Breast epithelium (tissue), 4 donors: ENCODE data around the gene PTPRZ1. TPM values are rescaled to one million over a fixed set of nuclear protein-coding genes. Genes with fewer than 3 reads are reported as not detected.

Experiments used
- DNase-seq, 2 donors: peaks; one replicate each; pipeline ENCODE4 v3.0.0-alpha.2; 2019; ENCODE audit warnings: low spot score in 2 of 2
- H3K27ac ChIP-seq, 2 donors: fragments of 200-600 bp; sonication (generic) in 1 of 2; one replicate each; pipeline ENCODE4 v1.5.1; 2016 to 2019; ENCODE audit warnings: mild to moderate bottlenecking in 1 of 2
- H3K27me3 ChIP-seq, 2 donors: fragments of 200-600 bp; sonication (generic) in 1 of 2; one replicate each; pipeline versions ENCODE4 v1.5.1 to v1.6.0; 2017 to 2019; ENCODE audit warnings: control low read depth in 1 of 2, mild to moderate bottlenecking in 1 of 2
- H3K36me3 ChIP-seq: fragments of 200-600 bp; one replicate; pipeline ENCODE4 v1.5.1; 2019
- H3K4me1 ChIP-seq, 2 donors: fragments of 200-600 bp; sonication (generic); one replicate each; pipeline ENCODE4 v1.5.1; 2016 to 2019; ENCODE audit warnings: control low read depth in 1 of 2
- H3K4me3 ChIP-seq, 3 donors: fragments of 200-600 bp; sonication (generic); 1 replicate in 2 of 3; 2 replicates in 1 of 3; pipeline ENCODE4 v1.5.1; 2016 to 2019; ENCODE audit warnings: mild to moderate bottlenecking in 3 of 3, moderate library complexity in 2 of 3
- H3K9me3 ChIP-seq, 2 donors: fragments of 200-600 bp; sonication (generic) in 1 of 2; one replicate each; pipeline ENCODE4 v1.5.1; 2016 to 2019; ENCODE audit warnings: control low read depth in 1 of 2
- POLR2A ChIP-seq: fragments of 450-650 bp; IDR thresholded peaks from one replicate; pipeline ENCODE4 v1.6.1; 2016; ENCODE audit warnings: antibody characterized with exemption, mild to moderate bottlenecking, moderate library complexity
- POLR2AphosphoS5 ChIP-seq, 3 donors: sonication (generic); formaldehyde crosslinking; IDR thresholded peaks; one replicate each; pipeline ENCODE4 v1.6.1; 2017; ENCODE audit warnings: antibody characterized with exemption in 3 of 3
- intact Hi-C: fragments of 100-400 bp; cut with DNase I; formaldehyde crosslinking; loops from one replicate; pipeline ENCODE4 v1.15.1; 2023; ENCODE audit warnings: low total_unique reads
- total RNA-seq, 3 donors: library from RNA; depleted of rRNA; stranded (reverse); fragments of >200 nt; gene quantifications; one replicate each; pipeline ENCODE4 v1.1.0, GENCODE V29; 2016
- TF ChIP-seq, protein P1 (sequence below), 3 donors: fragments of 450-650 bp; IDR thresholded peaks; one replicate each; pipeline ENCODE4 v1.5.1; 2016 to 2017; ENCODE audit warnings: antibody characterized with exemption in 3 of 3, mild to moderate bottlenecking in 3 of 3, moderate library complexity in 3 of 3

PTPRZ1 gene
- total RNA-seq, 3 donors from 2014 or later = 0.48 to 36.9 (median 32.1) TPM

DNA sequence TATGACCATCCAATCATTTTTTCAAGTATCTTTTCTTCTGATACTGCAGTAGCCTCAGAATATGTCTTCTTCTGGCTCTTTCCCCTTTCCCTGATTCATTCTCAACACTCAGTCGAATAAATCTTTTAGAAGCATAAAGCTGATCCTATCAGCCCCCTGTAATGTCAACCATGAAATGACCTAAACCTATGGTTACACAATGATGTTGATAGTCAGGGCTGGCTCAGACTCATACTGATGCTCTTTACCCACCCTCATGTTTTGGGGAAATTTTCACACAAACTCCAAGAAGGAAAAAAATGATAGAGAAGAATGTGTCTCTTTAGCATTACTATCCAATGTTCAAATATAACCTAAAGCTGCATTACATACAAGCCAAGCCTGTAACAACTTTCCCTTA, 195.1 kb downstream of the PTPRZ1 start:
- Histone ChIP-seq H3K4me3 (no peak overlapping the region), H3K9me3 (no peaks in the 10 kb centered on the region), H3K27ac (no peak overlapping the region), H3K27me3 (no peaks in the 10 kb centered on the region), H3K36me3 (no peaks in the 10 kb centered on the region), H3K4me1 (no peaks in the 10 kb centered on the region)
- intact Hi-C loops = no loop called here
- no peak for DNase-seq
- TF ChIP-seq POLR2A = no peak
- TF ChIP-seq, protein P1, sequence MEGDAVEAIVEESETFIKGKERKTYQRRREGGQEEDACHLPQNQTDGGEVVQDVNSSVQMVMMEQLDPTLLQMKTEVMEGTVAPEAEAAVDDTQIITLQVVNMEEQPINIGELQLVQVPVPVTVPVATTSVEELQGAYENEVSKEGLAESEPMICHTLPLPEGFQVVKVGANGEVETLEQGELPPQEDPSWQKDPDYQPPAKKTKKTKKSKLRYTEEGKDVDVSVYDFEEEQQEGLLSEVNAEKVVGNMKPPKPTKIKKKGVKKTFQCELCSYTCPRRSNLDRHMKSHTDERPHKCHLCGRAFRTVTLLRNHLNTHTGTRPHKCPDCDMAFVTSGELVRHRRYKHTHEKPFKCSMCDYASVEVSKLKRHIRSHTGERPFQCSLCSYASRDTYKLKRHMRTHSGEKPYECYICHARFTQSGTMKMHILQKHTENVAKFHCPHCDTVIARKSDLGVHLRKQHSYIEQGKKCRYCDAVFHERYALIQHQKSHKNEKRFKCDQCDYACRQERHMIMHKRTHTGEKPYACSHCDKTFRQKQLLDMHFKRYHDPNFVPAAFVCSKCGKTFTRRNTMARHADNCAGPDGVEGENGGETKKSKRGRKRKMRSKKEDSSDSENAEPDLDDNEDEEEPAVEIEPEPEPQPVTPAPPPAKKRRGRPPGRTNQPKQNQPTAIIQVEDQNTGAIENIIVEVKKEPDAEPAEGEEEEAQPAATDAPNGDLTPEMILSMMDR (IDR thresholded peaks at IDR 0.05) = no peak
- no peak for TF ChIP-seq POLR2AphosphoS5 (IDR thresholded peaks at IDR 0.05)

DNA sequence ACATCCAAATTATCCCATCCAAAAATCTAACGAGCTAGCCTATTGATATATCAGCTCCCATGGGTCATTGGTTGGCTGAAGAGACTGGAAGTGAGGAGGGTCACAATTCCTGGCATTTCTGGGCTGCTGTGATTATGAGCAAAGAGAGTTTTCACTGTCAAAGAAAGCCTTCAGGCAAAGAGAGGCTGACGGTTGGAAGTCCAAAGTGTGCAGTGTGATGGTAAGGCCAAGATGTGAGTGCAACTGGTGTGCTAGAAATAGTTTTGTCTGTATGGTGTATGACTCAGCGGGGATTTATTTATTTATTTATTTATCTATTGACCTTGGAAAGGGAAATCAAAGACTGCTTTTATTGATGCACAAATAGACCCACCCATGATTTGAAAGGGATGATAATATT, 196.0 kb downstream of the PTPRZ1 start:
- H3K9me3 ChIP-seq = no peaks in the 10 kb centered on the region
- intact Hi-C loops = no loop called here
- H3K27me3 ChIP-seq = no peaks in the 10 kb centered on the region
- no peak overlapping the region for H3K27ac ChIP-seq
- no peaks in the 10 kb centered on the region for H3K4me1 ChIP-seq
- no peaks in the 10 kb centered on the region for H3K36me3 ChIP-seq
- no peak for DNase-seq
- TF ChIP-seq POLR2AphosphoS5 (IDR thresholded peaks at IDR 0.05) (no peak), POLR2A (no peak)
- TF ChIP-seq, protein P1 (IDR thresholded peaks at IDR 0.05) = no peak
- no peak overlapping the region for H3K4me3 ChIP-seq

DNA sequence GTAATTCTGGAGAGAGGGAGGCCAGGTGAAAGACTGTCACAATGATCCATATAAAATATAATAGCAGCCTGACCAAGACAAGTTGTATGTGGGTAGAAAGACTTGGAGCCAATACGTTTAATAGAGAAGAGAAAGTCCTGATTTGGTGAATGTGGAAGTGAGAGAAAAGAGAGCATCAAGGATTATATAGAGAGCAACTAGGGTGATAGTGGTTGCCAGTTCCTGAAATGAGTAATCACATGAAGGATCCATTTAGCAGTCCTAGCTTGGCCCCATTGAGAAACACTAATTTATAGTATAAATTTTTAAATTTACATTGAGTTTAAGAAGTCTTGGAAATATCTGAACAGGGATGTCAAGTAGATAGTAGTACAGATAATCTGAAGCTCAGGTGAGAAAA, 197.1 kb downstream of the PTPRZ1 start:
- no peaks in the 10 kb centered on the region for H3K9me3 ChIP-seq
- H3K4me1 ChIP-seq = no peaks in the 10 kb centered on the region
- intact Hi-C loops = no loop called here
- H3K27ac ChIP-seq = no peak overlapping the region
- H3K4me3 ChIP-seq = no peak overlapping the region
- no peaks in the 10 kb centered on the region for H3K27me3 ChIP-seq
- H3K36me3 ChIP-seq = no peaks in the 10 kb centered on the region
- TF ChIP-seq, protein P1 (IDR thresholded peaks at IDR 0.05) = no peak
- TF ChIP-seq POLR2AphosphoS5 (IDR thresholded peaks at IDR 0.05) (no peak), POLR2A (no peak)
- no peak for DNase-seq

DNA sequence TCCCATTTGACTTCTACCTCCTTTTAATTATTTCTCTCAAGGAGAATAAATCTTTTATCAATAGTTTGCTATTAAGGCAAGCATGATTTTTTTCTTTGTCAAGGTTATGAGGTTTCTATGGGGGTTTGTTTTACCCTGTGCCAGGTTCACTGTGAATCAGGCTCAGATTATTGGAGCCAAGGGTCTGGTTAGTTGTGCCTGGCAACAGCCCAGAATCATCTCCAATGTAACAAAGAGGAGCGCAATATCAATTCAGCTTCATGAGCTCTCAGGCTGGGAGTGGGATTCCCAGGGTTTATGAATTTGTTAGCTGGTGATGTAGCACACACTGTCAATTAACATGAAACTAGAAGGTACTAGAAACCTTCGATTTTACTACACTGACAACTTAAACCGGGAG, 197.9 kb downstream of the PTPRZ1 start:
- Histone ChIP-seq H3K4me3 (no peak overlapping the region), H3K36me3 (no peaks in the 10 kb centered on the region), H3K4me1 (no peaks in the 10 kb centered on the region), H3K9me3 (no peaks in the 10 kb centered on the region), H3K27ac (no peak overlapping the region), H3K27me3 (no peaks in the 10 kb centered on the region)
- no peak for DNase-seq
- intact Hi-C loops = no loop called here
- TF ChIP-seq, protein P1 (IDR thresholded peaks at IDR 0.05) = no peak
- no peak for TF ChIP-seq POLR2AphosphoS5 (IDR thresholded peaks at IDR 0.05)
- no peak for TF ChIP-seq POLR2A

DNA sequence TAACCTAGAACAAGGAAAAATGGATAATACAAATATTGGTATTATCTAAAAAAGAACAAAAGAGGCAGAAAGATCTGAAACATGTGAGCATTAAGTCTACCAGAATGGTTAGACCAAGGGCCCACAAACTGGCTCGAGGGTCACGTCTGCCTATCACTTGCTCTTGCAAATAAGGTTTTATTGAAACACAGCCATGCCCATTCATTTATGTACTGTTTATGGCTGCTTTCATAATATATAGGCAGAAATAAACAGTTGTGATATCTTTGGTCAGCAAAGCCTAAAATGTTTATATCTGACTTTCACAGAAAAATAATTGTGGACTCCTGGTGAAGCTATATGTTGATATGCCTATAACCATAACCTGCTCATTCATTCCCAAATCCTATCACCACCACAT, 199.3 kb downstream of the PTPRZ1 start:
- no peak for DNase-seq
- Histone ChIP-seq H3K36me3 (no peaks in the 10 kb centered on the region), H3K27me3 (no peaks in the 10 kb centered on the region), H3K4me3 (no peak overlapping the region), H3K27ac (no peak overlapping the region), H3K9me3 (no peaks in the 10 kb centered on the region), H3K4me1 (no peaks in the 10 kb centered on the region)
- intact Hi-C loops = no loop called here
- TF ChIP-seq, protein P1 (IDR thresholded peaks at IDR 0.05) = no peak
- TF ChIP-seq POLR2A (no peak), POLR2AphosphoS5 (IDR thresholded peaks at IDR 0.05) (no peak)
